ENCODE results near the gene SARDH. TPM values are rescaled to one million over a fixed set of nuclear protein-coding genes. Genes with fewer than 3 reads are reported as not detected.

Gene SARDH
- total RNA-seq, 1 experiment from 2014 or later: 5.3 TPM

DNA sequence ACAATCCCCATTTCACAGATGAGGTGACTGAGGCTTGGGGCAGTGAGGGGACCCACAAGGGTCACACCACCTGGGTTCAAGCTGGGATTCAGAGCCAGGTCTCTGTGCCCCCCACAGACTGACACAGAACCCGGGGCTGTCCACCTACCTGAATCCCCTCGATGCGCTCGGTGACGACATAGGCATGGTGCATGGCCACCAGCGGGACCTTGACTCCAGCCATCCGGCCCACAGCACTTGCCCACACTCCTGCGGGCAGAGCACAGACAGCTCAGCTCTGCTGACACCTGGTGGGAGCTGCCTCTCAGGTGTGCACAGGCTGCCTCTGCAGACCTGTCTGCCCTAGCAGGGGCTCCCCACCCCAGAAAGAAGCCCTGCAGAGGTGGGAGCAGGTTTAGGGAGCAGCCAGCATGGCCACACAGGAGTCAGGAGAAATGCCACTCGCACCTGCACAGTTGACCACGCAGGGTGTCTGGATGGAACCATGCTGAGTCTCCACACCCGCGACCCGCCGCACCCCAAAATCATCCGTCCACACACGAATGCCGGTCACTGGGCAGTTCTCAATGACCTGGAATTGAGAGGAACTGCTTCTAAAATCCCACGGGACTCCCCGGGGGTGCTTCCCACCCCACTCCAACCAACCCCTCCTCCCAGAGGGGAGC lies 8.4 kb downstream of the SARDH start:
- WGBS (ENCODE audit: extremely low coverage, insufficient read length, low lambda C conversion rate): no CpG with 5 or more reads among the region's 19 CpGs
- no peak overlapping the region for H2BK20ac ChIP-seq (ENCODE audit: low read depth, low read length, poor library complexity, severe bottlenecking)
- TF ChIP-seq, protein P1, sequence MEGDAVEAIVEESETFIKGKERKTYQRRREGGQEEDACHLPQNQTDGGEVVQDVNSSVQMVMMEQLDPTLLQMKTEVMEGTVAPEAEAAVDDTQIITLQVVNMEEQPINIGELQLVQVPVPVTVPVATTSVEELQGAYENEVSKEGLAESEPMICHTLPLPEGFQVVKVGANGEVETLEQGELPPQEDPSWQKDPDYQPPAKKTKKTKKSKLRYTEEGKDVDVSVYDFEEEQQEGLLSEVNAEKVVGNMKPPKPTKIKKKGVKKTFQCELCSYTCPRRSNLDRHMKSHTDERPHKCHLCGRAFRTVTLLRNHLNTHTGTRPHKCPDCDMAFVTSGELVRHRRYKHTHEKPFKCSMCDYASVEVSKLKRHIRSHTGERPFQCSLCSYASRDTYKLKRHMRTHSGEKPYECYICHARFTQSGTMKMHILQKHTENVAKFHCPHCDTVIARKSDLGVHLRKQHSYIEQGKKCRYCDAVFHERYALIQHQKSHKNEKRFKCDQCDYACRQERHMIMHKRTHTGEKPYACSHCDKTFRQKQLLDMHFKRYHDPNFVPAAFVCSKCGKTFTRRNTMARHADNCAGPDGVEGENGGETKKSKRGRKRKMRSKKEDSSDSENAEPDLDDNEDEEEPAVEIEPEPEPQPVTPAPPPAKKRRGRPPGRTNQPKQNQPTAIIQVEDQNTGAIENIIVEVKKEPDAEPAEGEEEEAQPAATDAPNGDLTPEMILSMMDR (conservative IDR thresholded peaks at IDR 0.05): peak; percentile 44; the same call in 2 of the 3 replicates

More for the DNA sequence above, 8.4 kb downstream of the SARDH start:
- H4K8ac ChIP-seq (replicated peaks; ENCODE audit: insufficient read length, low read depth, low read length): no peak overlapping the region
- no peak overlapping the region for H2AFZ ChIP-seq (ENCODE audit: low read length)
- H3K4ac ChIP-seq (ENCODE audit: low read depth, low read length): no peak overlapping the region
- Mint-ChIP-seq H3K36me3 (ENCODE audit: insufficient read depth in 1 of 3, low read depth in 3 of 3) (peaks cover 0 to 2% (median 0%) of the 10 kb centered on the region in 3 experiments; a peak in 1 of 7 replicates), H3K4me3 (no peak overlapping the region), H3K27ac (no peak overlapping the region), H3K27me3 (ENCODE audit: low read depth) (peaks cover 7% of the 10 kb centered on the region; the same call in 1 of the 2 replicates), H3K4me1 (peaks cover 3 to 6% of the 10 kb centered on the region in 2 experiments; a peak in 1 of 4 replicates), H3K9me3 (no peaks in the 10 kb centered on the region)
- no peak overlapping the region for H3K9ac ChIP-seq (ENCODE audit: extremely low read depth, insufficient read length, low read length)
- no peak overlapping the region for H3K4me2 ChIP-seq (ENCODE audit: insufficient read depth, insufficient read length, low read length)
- no peak overlapping the region for H2AK5ac ChIP-seq (ENCODE audit: insufficient read length, low read length)
- no peaks in the 10 kb centered on the region for H4K20me1 ChIP-seq (ENCODE audit: control insufficient read depth, insufficient read depth, insufficient read length)
- no peak overlapping the region for H3K56ac ChIP-seq (ENCODE audit: insufficient read length, low read depth, low read length)
- H3K27me3 ChIP-seq (ENCODE audit: insufficient read depth, low read length): no peaks in the 10 kb centered on the region
- H3K18ac ChIP-seq (ENCODE audit: insufficient read length, low read depth, low read length): no peak overlapping the region
- no peak overlapping the region for H4K91ac ChIP-seq (ENCODE audit: insufficient read length, low read depth, low read length)
- no peak overlapping the region for H2BK120ac ChIP-seq (ENCODE audit: low read depth, low read length, poor library complexity, severe bottlenecking)
- no peak overlapping the region for H2BK15ac ChIP-seq (ENCODE audit: low read depth, low read length)
- H3K23ac ChIP-seq (ENCODE audit: insufficient read length, low read depth, low read length): no peak overlapping the region
- H4K5ac ChIP-seq (ENCODE audit: insufficient read length, low read depth, low read length): no peak overlapping the region
- H3K23me2 ChIP-seq (ENCODE audit: insufficient read length, low read depth, low read length, poor library complexity, severe bottlenecking): no peaks in the 10 kb centered on the region
- no peak overlapping the region for H2BK12ac ChIP-seq (ENCODE audit: insufficient read length, low read depth, low read length)
- no peak overlapping the region for H2BK5ac ChIP-seq (ENCODE audit: insufficient read length, low read length)
- peak; percentile 28 for DNase-seq
- no peak overlapping the region for H3T11ph ChIP-seq (ENCODE audit: low read length)
- H3K79me1 ChIP-seq (ENCODE audit: insufficient read depth, low read depth, low read length, poor library complexity, severe bottlenecking): no peaks in the 10 kb centered on the region
- H3K14ac ChIP-seq (ENCODE audit: insufficient read depth, low read length): no peak overlapping the region
- H3K4me1 ChIP-seq (ENCODE audit: insufficient read depth, low read length): no peaks in the 10 kb centered on the region; the same call in 1 of the 2 replicates
- no peaks in the 10 kb centered on the region for H3K79me2 ChIP-seq (ENCODE audit: insufficient read depth, low read length)
- no peaks in the 10 kb centered on the region for H3K9me3 ChIP-seq (ENCODE audit: control insufficient read depth, low read depth, low read length)
- no peak overlapping the region for H3K27ac ChIP-seq (ENCODE audit: insufficient read length, low read depth, low read length)

All from H9 (cell line).